ENCODE data around the gene CYSTM1. TPM values are rescaled to one million over a fixed set of nuclear protein-coding genes. Genes with fewer than 3 reads are reported as not detected.

CYSTM1 gene
- total and polyA plus RNA-seq, 2 of the 8 experiments (the other 6 are each of a cell fraction or from before 2014, with no cell fraction given) = 25.0 to 47.8 TPM

GRCh38 chr5:140243706-140244250 lies 68.8 kb downstream of the CYSTM1 start:
- Histone ChIP-seq H2BK12ac (ENCODE audit: low read depth, low read length) (no peak overlapping the region), H3K79me1 (ENCODE audit: low read depth, low read length) (no peaks in the 10 kb centered on the region; the same call in 1 of the 2 replicates), H4K91ac (replicated peaks; ENCODE audit: insufficient read length, low read length) (no peak overlapping the region), H3K56ac (replicated peaks; ENCODE audit: insufficient read length, low read depth, low read length) (no peak overlapping the region), H3K18ac (ENCODE audit: extremely low read depth, low read length) (no peak overlapping the region), H3K14ac (ENCODE audit: insufficient read length) (no peak overlapping the region), H3K27me3 (replicated peaks in 1 of 4; ENCODE audit: control insufficient read depth in 3 of 4, extremely low read depth in 1 of 4, insufficient read depth in 3 of 4, low read length in 3 of 4) (no peaks in the 10 kb centered on the region), H2AFZ (ENCODE audit: low read length) (no peak overlapping the region), H4K8ac (ENCODE audit: extremely low read depth, insufficient read depth, low read length) (no peak overlapping the region), H3K4ac (replicated peaks; ENCODE audit: insufficient read length, low read depth, low read length) (no peak overlapping the region), H4K5ac (ENCODE audit: insufficient read length, low read depth, low read length) (no peak overlapping the region), H3K27ac (ENCODE audit: low read depth, low read length) (no peak overlapping the region), H3K79me2 (ENCODE audit: control insufficient read depth in 1 of 2, insufficient read depth in 2 of 2, low read length in 2 of 2) (no peaks in the 10 kb centered on the region), H2BK20ac (ENCODE audit: low read length) (no peak overlapping the region), H2BK5ac (ENCODE audit: low read depth, low read length) (no peak overlapping the region), H2BK15ac (ENCODE audit: low read length) (no peak overlapping the region), H3K9ac (replicated peaks in 1 of 4; ENCODE audit: extremely low read depth in 1 of 4, low read depth in 3 of 4, low read length in 3 of 4) (no peak overlapping the region), H2AK5ac (ENCODE audit: low read depth, low read length) (no peak overlapping the region), H4K20me1 (replicated peaks in 1 of 2; ENCODE audit: control insufficient read depth in 1 of 2, insufficient read depth in 2 of 2, low read length in 2 of 2) (peaks cover 3% of the 10 kb centered on the region in 2 experiments), H3K23me2 (ENCODE audit: low read depth, low read length) (no peaks in the 10 kb centered on the region), H3K23ac (ENCODE audit: insufficient read length) (no peak overlapping the region), H3K4me2 (ENCODE audit: insufficient read depth in 1 of 2, low read depth in 2 of 2, low read length in 2 of 2) (no peak overlapping the region), H2BK120ac (replicated peaks; ENCODE audit: low read depth, low read length) (no peak overlapping the region), H3K4me3 (ENCODE audit: extremely low read depth in 1 of 4, insufficient read depth in 2 of 4, low read depth in 3 of 4, low read length in 4 of 4) (no peak overlapping the region), H3K36me3 (ENCODE audit: control insufficient read depth in 2 of 4, insufficient read depth in 4 of 4, low read length in 3 of 4) (no peaks in the 10 kb centered on the region), H3K4me1 (replicated peaks in 1 of 4; ENCODE audit: control insufficient read depth in 3 of 4, insufficient read depth in 4 of 4, low read length in 3 of 4) (peaks cover 6 to 17% (median 12%) of the 10 kb centered on the region in 4 experiments; a peak in 6 of 7 replicates), H3K9me3 (ENCODE audit: insufficient read depth in 2 of 2, low read depth in 1 of 2, low read length in 1 of 2) (no peaks in the 10 kb centered on the region)
- ChIA-PET CTCF (ENCODE audit: partially characterized antibody) (interaction anchor here (0.5 to 25.9 kb wide), 30 partner anchors 10 to 404 kb away, joined by 3 to 676 read pairs (median 5); partner anchors contain the start of genes HBEGF, IK, NDUFA2 and SLC4A9), POLR2A (ENCODE audit: partially characterized antibody) (interaction anchor here (0.9 to 8.0 kb wide), 7 partner anchors 9 to 115 kb away, joined by 3 to 64 read pairs (median 4); partner anchors contain the start of genes HBEGF and PFDN1)
- no peak for TF ChIP-seq TBP (IDR thresholded peaks at IDR 0.05; ENCODE audit: low read depth, low read length)
- no peak for TF ChIP-seq POLR2A (IDR thresholded peaks at IDR 0.05; ENCODE audit: control extremely low read depth in 1 of 2, low read depth in 2 of 2, low read length in 2 of 2)
- no peak for TF ChIP-seq SIN3A (conservative IDR thresholded peaks at IDR 0.05 in 1 of 2, IDR thresholded peaks at IDR 0.05 in 1 of 2; ENCODE audit: low read depth in 1 of 2, low read length in 2 of 2)
- no peak for TF ChIP-seq RBBP5 (IDR thresholded peaks at IDR 0.05; ENCODE audit: borderline replicate concordance, low read depth, low read length)
- no peak for TF ChIP-seq SIX5 (IDR thresholded peaks at IDR 0.05; ENCODE audit: low read depth, low read length)
- no peak for TF ChIP-seq CBX5 (IDR thresholded peaks at IDR 0.05; ENCODE audit: low read depth, low read length)
- TF ChIP-seq JUN (IDR thresholded peaks at IDR 0.05; ENCODE audit: low read depth, low read length) = no peak
- no peak for DNase-seq (ENCODE audit: low read depth in 1 of 2, low spot score in 2 of 2)
- 82% methylated on average over 4 of the region's 4 CpGs; no CpG with 5 or more reads in 1 of the 2 experiments for WGBS, 2 experiments (ENCODE audit: extremely low coverage in 1 of 2, insufficient coverage in 1 of 2, insufficient read length in 1 of 2, insufficient replicate concordance in 2 of 2, low coverage in 1 of 2, low lambda C conversion rate in 2 of 2, missing lambda C conversion rate in 1 of 2)
- FAIRE-seq = no peak

Data from H1 (cell line).